Ovary (tissue), 3 donors: ENCODE data around the gene TIGD6.

Experiments
- CTCF ChIP-seq, 3 donors: fragments of 450-650 bp in 2 of 3; fragments of 200-600 bp in 1 of 3; IDR thresholded peaks; one replicate each; pipeline versions ENCODE4 v1.5.1 to v1.8.0; 2016 to 2022; ENCODE audit warnings: antibody characterized with exemption in 3 of 3, mild to moderate bottlenecking in 1 of 3
- POLR2A ChIP-seq: fragments of 450-650 bp; IDR thresholded peaks from one replicate; pipeline ENCODE4 v1.6.1; 2017; ENCODE audit warnings: antibody characterized with exemption, mild to moderate bottlenecking, moderate library complexity
- donor health status: DM: no; HTN: no; CAD: no.

GRCh38 chr5:149944666-149945065, 55.8 kb downstream of the TIGD6 start, which contains the start of gene PDE6A:
- TF ChIP-seq CTCF (IDR thresholded peaks at IDR 0.05) (no peak), POLR2A (no peak)
